ENCODE results near the gene ARHGEF3. TPM values are rescaled to one million over a fixed set of nuclear protein-coding genes. Genes with fewer than 3 reads are reported as not detected.

ARHGEF3 gene
- total and polyA plus RNA-seq, 7 experiments from 2014 or later: 78.8 to 99.7 (median 87.0) TPM

DNA sequence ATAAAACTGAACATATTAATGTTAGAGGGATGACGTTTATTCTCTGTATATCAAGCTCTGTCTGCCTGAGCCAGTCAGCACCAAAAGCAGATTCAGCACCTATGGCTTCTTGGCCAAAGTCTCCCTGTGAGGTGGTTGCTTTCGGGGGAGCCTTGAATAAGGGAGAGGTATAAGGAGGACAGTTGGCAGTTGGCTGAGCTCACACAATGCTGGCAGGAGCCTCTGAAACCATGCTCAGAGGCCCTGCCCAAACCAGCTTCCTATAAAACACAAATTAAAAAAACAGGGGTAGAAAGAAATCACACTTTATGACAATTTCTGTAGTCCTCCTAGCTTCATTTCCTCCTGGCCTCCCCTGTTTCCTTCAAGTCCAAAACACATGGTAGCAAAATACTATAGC lies 18.8 kb downstream of the ARHGEF3 start:
- H3K27ac ChIP-seq (ENCODE audit: low read depth, low read length): peak overlapping the region; percentile 63
- ChIA-PET POLR2A (interaction anchor here (0.6 to 15.1 kb wide), 12 partner anchors 8 to 206 kb away, joined by 3 to 286 read pairs (median 3); partner anchors contain the start of gene ARHGEF3), CTCF (interaction anchor here (0.6 to 14.8 kb wide), 3 partner anchors 17 to 144 kb away, joined by 3 to 176 read pairs (median 7); partner anchors contain the start of gene ARHGEF3)
- ATAC-seq (no peak), DNase-seq (peak in 1 of 9 donors; percentile 23)
- peaks cover 75 to 100% (median 97%) of the 10 kb centered on the region in 7 donors for H3K4me1 Mint-ChIP-seq
- peak overlapping the region; percentile 35 to 85 (median 78) for H3K4me3 Mint-ChIP-seq
- peak overlapping the region; percentile 76 to 98 (median 96) for H3K27ac Mint-ChIP-seq
- no peaks in the 10 kb centered on the region for H3K27me3 ChIP-seq (ENCODE audit: control insufficient read depth in 2 of 2, insufficient read depth in 2 of 2, low read length in 2 of 2)
- peaks cover 94 to 96% of the 10 kb centered on the region in 2 donors for H3K4me1 ChIP-seq (ENCODE audit: control insufficient read depth in 2 of 2, insufficient read depth in 2 of 2, low read length in 2 of 2)
- H3K27me3 Mint-ChIP-seq: peaks cover 0 to 2% (median 0%) of the 10 kb centered on the region in 5 donors
- no peaks in the 10 kb centered on the region for H3K36me3 ChIP-seq (ENCODE audit: control insufficient read depth in 2 of 3, insufficient read depth in 3 of 3, low read length in 3 of 3)
- H3K36me3 Mint-ChIP-seq: peaks cover 4 to 61% (median 21%) of the 10 kb centered on the region in 5 donors
- peak overlapping the region; percentile 31 for H3K4me3 ChIP-seq (ENCODE audit: low read length)
- H3K9me3 ChIP-seq (ENCODE audit: control insufficient read depth in 2 of 3, low read length in 3 of 3): no peaks in the 10 kb centered on the region
- H3K9me3 Mint-ChIP-seq: peaks cover 0 to 3% (median 0%) of the 10 kb centered on the region in 11 donors
- intact Hi-C loops (cut with micrococcal nuclease): loop anchor here (1.0 kb wide), 6 partner anchors 9 to 28 kb away; no protein-coding TSS in a partner anchor

DNA sequence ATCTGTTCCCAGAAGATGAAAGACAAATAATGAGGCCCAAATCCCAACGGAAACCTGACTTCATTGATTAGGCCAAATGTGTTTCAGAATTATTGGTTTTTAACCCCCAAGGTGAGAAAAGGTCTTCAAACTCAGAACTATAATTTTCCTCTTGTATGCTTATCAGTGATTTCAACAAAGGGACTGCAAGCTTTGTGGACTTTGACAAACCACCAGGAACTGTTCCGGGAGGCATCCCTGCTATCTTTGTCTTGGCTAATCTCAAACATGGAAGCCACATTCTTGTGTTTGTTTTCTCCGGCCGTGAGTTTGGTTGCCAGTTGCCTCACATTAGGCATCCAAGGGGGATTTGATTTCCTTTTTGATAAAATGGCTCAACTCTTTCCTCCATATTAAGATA lies 19.5 kb downstream of the ARHGEF3 start:
- Mint-ChIP-seq H3K4me3 (peak overlapping the region in 9 of 10 donors; percentile 29 to 85 (median 77)), H3K9me3 (peaks cover 0 to 3% (median 0%) of the 10 kb centered on the region in 11 donors), H3K27me3 (peaks cover 0 to 2% (median 0%) of the 10 kb centered on the region in 5 donors), H3K36me3 (peaks cover 4 to 63% (median 24%) of the 10 kb centered on the region in 5 donors), H3K4me1 (peaks cover 74 to 100% (median 97%) of the 10 kb centered on the region in 7 donors), H3K27ac (peak overlapping the region; percentile 85 to 98 (median 96))
- peak overlapping the region; percentile 63 for H3K27ac ChIP-seq (ENCODE audit: low read depth, low read length)
- DNase-seq (no peak), ATAC-seq (no peak)
- H3K4me3 ChIP-seq (ENCODE audit: low read length): peak overlapping the region; percentile 31
- ChIA-PET POLR2A (interaction anchor here (0.7 to 15.1 kb wide), 12 partner anchors 8 to 206 kb away, joined by 3 to 286 read pairs (median 4); partner anchors contain the start of gene ARHGEF3), CTCF (interaction anchor here (0.6 to 14.8 kb wide), 3 partner anchors 18 to 80 kb away, joined by 3 to 176 read pairs (median 7); partner anchors contain the start of gene ARHGEF3)
- H3K4me1 ChIP-seq (ENCODE audit: control insufficient read depth in 2 of 2, insufficient read depth in 2 of 2, low read length in 2 of 2): peaks cover 95% of the 10 kb centered on the region in 2 donors
- intact Hi-C loops (cut with micrococcal nuclease): no loop called here
- H3K9me3 ChIP-seq (ENCODE audit: control insufficient read depth in 2 of 3, low read length in 3 of 3): no peaks in the 10 kb centered on the region
- H3K36me3 ChIP-seq (ENCODE audit: control insufficient read depth in 2 of 3, insufficient read depth in 3 of 3, low read length in 3 of 3): no peaks in the 10 kb centered on the region
- no peaks in the 10 kb centered on the region for H3K27me3 ChIP-seq (ENCODE audit: control insufficient read depth in 2 of 2, insufficient read depth in 2 of 2, low read length in 2 of 2)

DNA sequence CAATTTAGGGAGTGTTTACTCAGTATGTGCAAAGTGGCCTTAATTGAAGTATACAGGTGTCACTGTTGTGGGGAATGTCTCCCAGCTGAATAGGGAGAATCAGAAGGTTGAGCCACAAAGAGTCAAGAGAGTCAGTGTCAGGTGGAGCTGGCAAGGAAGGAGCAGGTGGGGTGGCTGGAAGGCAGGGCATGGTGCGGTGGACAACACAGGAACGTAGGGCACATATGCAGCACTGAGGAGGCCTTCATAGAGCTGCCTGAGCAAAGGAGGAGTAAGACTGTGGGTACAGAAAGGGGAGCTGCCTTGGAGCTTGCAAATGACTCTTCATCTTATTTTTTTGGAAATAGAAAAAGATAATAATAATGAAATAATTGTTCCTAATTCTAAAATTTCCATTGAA lies 20.0 kb downstream of the ARHGEF3 start:
- H3K27ac Mint-ChIP-seq: peak overlapping the region; percentile 85 to 98 (median 95)
- Histone ChIP-seq H3K9me3 (ENCODE audit: control insufficient read depth in 2 of 3, low read length in 3 of 3) (no peaks in the 10 kb centered on the region), H3K27ac (ENCODE audit: low read depth, low read length) (peak overlapping the region; percentile 63), H3K36me3 (ENCODE audit: control insufficient read depth in 2 of 3, insufficient read depth in 3 of 3, low read length in 3 of 3) (no peaks in the 10 kb centered on the region), H3K4me1 (ENCODE audit: control insufficient read depth in 2 of 2, insufficient read depth in 2 of 2, low read length in 2 of 2) (peaks cover 93 to 95% of the 10 kb centered on the region in 2 donors), H3K4me3 (ENCODE audit: low read length) (no peak overlapping the region), H3K27me3 (ENCODE audit: control insufficient read depth in 2 of 2, insufficient read depth in 2 of 2, low read length in 2 of 2) (no peaks in the 10 kb centered on the region)
- no peak for DNase-seq
- H3K4me3 Mint-ChIP-seq: peak overlapping the region in 9 of 10 donors; percentile 43 to 84 (median 66)
- ATAC-seq: no peak
- H3K27me3 Mint-ChIP-seq: peaks cover 0 to 2% (median 0%) of the 10 kb centered on the region in 5 donors
- H3K4me1 Mint-ChIP-seq: peaks cover 74 to 100% (median 97%) of the 10 kb centered on the region in 7 donors
- peaks cover 0 to 3% (median 0%) of the 10 kb centered on the region in 11 donors for H3K9me3 Mint-ChIP-seq
- intact Hi-C loops (cut with micrococcal nuclease): no loop called here
- POLR2A ChIA-PET: interaction anchor here (0.7 to 15.1 kb wide), 10 partner anchors 9 to 135 kb away, joined by 3 to 286 read pairs (median 4); partner anchors contain the start of gene ARHGEF3
- CTCF ChIA-PET: interaction anchor here (14.8 kb wide), 1 partner anchor 18 kb away, joined by 176 read pairs; the partner anchor contains the start of gene ARHGEF3
- peaks cover 4 to 62% (median 27%) of the 10 kb centered on the region in 5 donors for H3K36me3 Mint-ChIP-seq

DNA sequence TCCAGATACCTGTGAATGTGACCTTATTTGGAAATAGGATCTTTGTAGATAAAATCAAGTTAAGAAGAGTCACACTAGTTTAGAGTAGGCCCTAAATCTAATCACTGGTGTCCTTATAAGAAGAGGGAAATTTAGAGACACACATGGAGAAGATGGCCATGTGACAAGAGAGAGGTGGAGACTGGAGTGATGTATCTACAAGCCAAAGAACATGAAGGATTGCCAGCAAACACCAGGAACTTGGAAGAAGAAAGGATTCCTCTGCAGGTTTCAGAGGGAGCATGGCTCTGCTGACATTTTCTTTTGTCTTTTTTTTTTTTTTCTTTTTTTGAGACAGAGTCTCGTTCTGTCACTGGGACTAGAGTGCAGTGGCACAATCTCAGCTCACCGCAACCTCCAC lies 20.8 kb downstream of the ARHGEF3 start:
- ATAC-seq (no peak), DNase-seq (no peak)
- peak overlapping the region; percentile 9 to 72 (median 51) for H3K4me3 Mint-ChIP-seq
- Histone ChIP-seq H3K4me3 (ENCODE audit: low read length) (no peak overlapping the region), H3K36me3 (ENCODE audit: control insufficient read depth in 2 of 3, insufficient read depth in 3 of 3, low read length in 3 of 3) (no peaks in the 10 kb centered on the region), H3K27me3 (ENCODE audit: control insufficient read depth in 2 of 2, insufficient read depth in 2 of 2, low read length in 2 of 2) (no peaks in the 10 kb centered on the region), H3K27ac (ENCODE audit: low read depth, low read length) (peak overlapping the region; percentile 63), H3K4me1 (ENCODE audit: control insufficient read depth in 2 of 2, insufficient read depth in 2 of 2, low read length in 2 of 2) (peaks cover 91 to 95% of the 10 kb centered on the region in 2 donors), H3K9me3 (ENCODE audit: control insufficient read depth in 2 of 3, low read length in 3 of 3) (no peaks in the 10 kb centered on the region)
- peaks cover 0 to 3% (median 0%) of the 10 kb centered on the region in 11 donors for H3K9me3 Mint-ChIP-seq
- ChIA-PET POLR2A (interaction anchor here (1.6 to 15.1 kb wide), 4 partner anchors 10 to 27 kb away, joined by 4 to 286 read pairs (median 6); partner anchors contain the start of gene ARHGEF3), CTCF (interaction anchor here (14.8 kb wide), 1 partner anchor 19 kb away, joined by 176 read pairs; the partner anchor contains the start of gene ARHGEF3)
- intact Hi-C loops (cut with micrococcal nuclease): no loop called here
- peak overlapping the region; percentile 50 to 98 (median 95) for H3K27ac Mint-ChIP-seq
- H3K36me3 Mint-ChIP-seq: peaks cover 4 to 56% (median 26%) of the 10 kb centered on the region in 5 donors
- peaks cover 75 to 100% (median 97%) of the 10 kb centered on the region in 7 donors for H3K4me1 Mint-ChIP-seq
- H3K27me3 Mint-ChIP-seq: peaks cover 0 to 2% (median 0%) of the 10 kb centered on the region in 5 donors

DNA sequence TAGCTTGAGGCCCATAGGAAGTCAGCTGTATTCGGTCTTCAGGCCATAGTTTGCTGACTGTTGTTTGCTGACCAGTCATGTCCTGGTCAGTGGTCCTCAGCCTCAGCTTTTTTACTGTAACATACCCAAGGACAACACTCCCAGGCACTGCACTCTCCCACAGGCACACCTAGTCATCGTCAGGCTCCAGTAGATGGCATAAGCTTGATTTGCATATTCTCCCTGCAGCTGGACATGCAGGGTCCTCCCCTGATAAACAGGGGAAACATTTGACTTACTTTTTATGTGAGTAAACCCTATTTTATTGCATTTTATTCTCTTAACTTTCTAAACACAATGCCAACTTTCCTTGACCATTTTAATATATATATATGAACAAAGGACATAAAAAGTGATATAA lies 22.9 kb downstream of the ARHGEF3 start:
- ChIA-PET CTCF (interaction anchor here (0.5 to 14.8 kb wide), 3 partner anchors 21 to 78 kb away, joined by 3 to 176 read pairs (median 4); partner anchors contain the start of gene ARHGEF3), POLR2A (interaction anchor here (0.7 to 15.1 kb wide), 8 partner anchors 10 to 97 kb away, joined by 3 to 286 read pairs (median 3); partner anchors contain the start of gene ARHGEF3)
- intact Hi-C loops (cut with micrococcal nuclease): no loop called here
- DNase-seq (no peak), ATAC-seq (no peak)
- peaks cover 4 to 46% (median 28%) of the 10 kb centered on the region in 5 donors for H3K36me3 Mint-ChIP-seq
- Histone ChIP-seq H3K27ac (ENCODE audit: low read depth, low read length) (peak overlapping the region; percentile 20), H3K27me3 (ENCODE audit: control insufficient read depth in 2 of 2, insufficient read depth in 2 of 2, low read length in 2 of 2) (no peaks in the 10 kb centered on the region), H3K4me3 (ENCODE audit: low read length) (no peak overlapping the region), H3K4me1 (ENCODE audit: control insufficient read depth in 2 of 2, insufficient read depth in 2 of 2, low read length in 2 of 2) (peaks cover 80 to 87% of the 10 kb centered on the region in 2 donors), H3K36me3 (ENCODE audit: control insufficient read depth in 2 of 3, insufficient read depth in 3 of 3, low read length in 3 of 3) (peaks cover 0 to under 1% (median under 1%) of the 10 kb centered on the region in 3 experiments), H3K9me3 (ENCODE audit: control insufficient read depth in 2 of 3, low read length in 3 of 3) (no peaks in the 10 kb centered on the region)
- H3K27me3 Mint-ChIP-seq: peaks cover 0 to under 1% (median 0%) of the 10 kb centered on the region in 5 donors
- H3K9me3 Mint-ChIP-seq: peaks cover 0 to 3% (median 0%) of the 10 kb centered on the region in 11 donors
- peak overlapping the region in 2 of 10 donors; percentile 17 to 31 for H3K4me3 Mint-ChIP-seq
- H3K27ac Mint-ChIP-seq: peak overlapping the region in 5 of 9 donors; percentile 28 to 98 (median 89)
- H3K4me1 Mint-ChIP-seq: peaks cover 72 to 100% (median 96%) of the 10 kb centered on the region in 7 donors

DNA sequence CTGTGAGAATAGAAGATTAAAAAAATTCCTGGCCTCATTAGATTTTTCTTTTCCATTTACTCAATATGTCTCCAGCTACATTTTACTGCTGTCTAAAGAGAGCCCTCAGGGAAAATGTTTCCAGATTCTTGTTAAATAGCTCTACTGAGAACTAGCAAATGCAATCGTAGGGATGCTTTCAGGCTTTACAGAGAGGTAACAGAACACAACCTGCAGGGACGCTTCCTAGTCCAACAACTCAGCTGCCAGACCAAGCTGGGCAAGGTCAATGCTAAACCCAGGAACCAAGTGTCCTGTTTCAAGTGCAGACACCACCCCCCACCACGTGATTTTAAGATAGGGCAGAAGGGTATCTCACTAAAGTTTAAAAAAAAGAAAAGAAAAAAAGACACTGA lies 25.2 kb downstream of the ARHGEF3 start:
- no peaks in the 10 kb centered on the region for H3K9me3 ChIP-seq (ENCODE audit: control insufficient read depth in 2 of 3, low read length in 3 of 3)
- DNase-seq (no peak), ATAC-seq (no peak)
- H3K4me3 ChIP-seq (ENCODE audit: low read length): no peak overlapping the region
- intact Hi-C loops (cut with micrococcal nuclease): no loop called here
- Mint-ChIP-seq H3K27me3 (no peaks in the 10 kb centered on the region), H3K4me3 (peak overlapping the region in 3 of 10 donors; percentile 1 to 44 (median 24)), H3K36me3 (peaks cover 11 to 52% (median 45%) of the 10 kb centered on the region in 5 donors), H3K9me3 (no peaks in the 10 kb centered on the region), H3K27ac (peak overlapping the region in 8 of 9 donors; percentile 24 to 98 (median 68)), H3K4me1 (peaks cover 66 to 100% (median 90%) of the 10 kb centered on the region in 7 donors)
- H3K36me3 ChIP-seq (ENCODE audit: control insufficient read depth in 2 of 3, insufficient read depth in 3 of 3, low read length in 3 of 3): peaks cover 0 to 24% (median 18%) of the 10 kb centered on the region in 3 experiments
- no peaks in the 10 kb centered on the region for H3K27me3 ChIP-seq (ENCODE audit: control insufficient read depth in 2 of 2, insufficient read depth in 2 of 2, low read length in 2 of 2)
- H3K27ac ChIP-seq (ENCODE audit: low read depth, low read length): peak overlapping the region; percentile 38
- POLR2A ChIA-PET: interaction anchor here (2.2 kb wide), 1 partner anchor 11 kb away, joined by 7 read pairs; no protein-coding TSS in a partner anchor
- peaks cover 56 to 66% of the 10 kb centered on the region in 2 donors for H3K4me1 ChIP-seq (ENCODE audit: control insufficient read depth in 2 of 2, insufficient read depth in 2 of 2, low read length in 2 of 2)
- CTCF ChIA-PET: interaction anchor here (0.6 to 1.1 kb wide), 2 partner anchors 73 to 212 kb away, joined by 4 to 5 read pairs; no protein-coding TSS in a partner anchor

Data from naive thymus-derived CD4-positive, alpha-beta T cell (primary cell).